ENCODE measurements around the gene SLC66A2. TPM values are rescaled to one million over a fixed set of nuclear protein-coding genes. Genes with fewer than 3 reads are reported as not detected.

SLC66A2 gene
- total and polyA plus RNA-seq, 10 of the 15 experiments (the other 5 are each of a cell fraction or from before 2014, with no cell fraction given), result 0.69 to 42.5 (median 14.8) TPM

DNA sequence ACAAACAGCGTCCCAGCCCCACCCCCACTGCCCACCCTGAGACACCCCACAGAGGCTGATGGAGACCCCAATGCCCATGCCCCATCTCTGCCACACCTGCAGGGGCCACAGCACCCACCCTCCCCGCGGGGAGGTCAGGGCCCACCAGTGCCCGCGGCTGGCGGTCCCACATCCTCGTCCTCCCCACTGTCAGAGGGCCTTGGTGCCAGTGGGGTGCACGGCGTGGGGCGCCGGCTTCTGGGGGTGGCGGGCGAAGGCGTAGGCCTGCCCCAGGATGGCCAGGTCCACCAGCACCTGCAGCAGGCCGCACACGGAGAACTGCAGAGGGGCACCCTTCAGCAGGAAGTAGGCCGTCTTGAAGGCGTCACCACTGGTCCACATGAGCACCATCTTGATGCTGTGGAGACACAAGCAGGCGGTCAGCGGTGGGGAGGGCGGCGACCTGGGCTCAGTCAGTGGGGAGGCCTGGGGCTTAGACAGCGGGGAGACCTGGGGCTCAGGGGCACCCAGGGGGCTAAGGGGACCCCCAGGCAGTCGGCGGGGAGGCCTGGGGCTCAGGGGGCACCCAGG is 47.6 kb downstream of the SLC66A2 start:
- Histone ChIP-seq H3K4me1 (ENCODE audit: control insufficient read depth, insufficient read depth, low read length) (peaks cover 3% of the 10 kb centered on the region; the same call in 1 of the 2 replicates), H2AFZ (ENCODE audit: control insufficient read depth, low read depth, low read length) (no peak overlapping the region), H3K9me3 (replicated peaks; ENCODE audit: control insufficient read depth, insufficient read depth, low read length) (no peaks in the 10 kb centered on the region; the same call in 2 of the 3 replicates), H4K20me1 (ENCODE audit: control insufficient read depth, insufficient read depth) (no peaks in the 10 kb centered on the region), H3K36me3 (ENCODE audit: control insufficient read depth in 2 of 2, insufficient read depth in 2 of 2, low read length in 1 of 2) (peaks cover 0 to 8% of the 10 kb centered on the region in 2 experiments; a peak in 3 of 4 replicates), H3K4me3 (no peak overlapping the region), H3K27me3 (replicated peaks in 1 of 2; ENCODE audit: control insufficient read depth in 2 of 2, insufficient read depth in 2 of 2, low read length in 1 of 2) (no peaks in the 10 kb centered on the region), H3K4me2 (ENCODE audit: control insufficient read depth, insufficient read depth) (no peak overlapping the region), H3K79me2 (ENCODE audit: control insufficient read depth, insufficient read depth, low read length) (no peaks in the 10 kb centered on the region), H3K27ac (ENCODE audit: control insufficient read depth, insufficient read depth) (no peak overlapping the region), H3K9ac (ENCODE audit: control insufficient read depth, insufficient read depth, low read length) (no peak overlapping the region)
- BruUV-seq (replicated peaks), result no TSS peak
- intact Hi-C loops (cut with micrococcal nuclease; ENCODE audit: unreplicated experiment) (no loop called here), in situ Hi-C loops (cut with MboI) (no loop called here)
- SMC1A ChIA-PET (ENCODE audit: uncharacterized antibody, unreplicated experiment), result no interaction called here
- FAIRE-seq (no peak), ATAC-seq (no peak), DNase-seq (ENCODE audit: low read depth, low spot score) (no peak)
- CTCF ChIA-PET, result no interaction called here
- 98% methylated on average over 21 of the region's 25 CpGs for WGBS (ENCODE audit: insufficient coverage, insufficient replicate concordance, low lambda C conversion rate, missing lambda C conversion rate)
- RAD21 ChIA-PET (ENCODE audit: unreplicated experiment), result no interaction called here
- POLR2A ChIA-PET, result no interaction called here
- TF ChIP-seq ZNF24 (IDR thresholded peaks at IDR 0.05) (no peak), KAT2A (conservative IDR thresholded peaks at IDR 0.05; ENCODE audit: control insufficient read depth, low read depth, low read length) (no peak), NR2F1 (conservative IDR thresholded peaks at IDR 0.05) (no peak), SREBF2 (IDR thresholded peaks at IDR 0.05; ENCODE audit: low read length) (no peak), RB1 (IDR thresholded peaks at IDR 0.05; ENCODE audit: borderline replicate concordance) (no peak)
- TF ChIP-seq, protein P1, sequence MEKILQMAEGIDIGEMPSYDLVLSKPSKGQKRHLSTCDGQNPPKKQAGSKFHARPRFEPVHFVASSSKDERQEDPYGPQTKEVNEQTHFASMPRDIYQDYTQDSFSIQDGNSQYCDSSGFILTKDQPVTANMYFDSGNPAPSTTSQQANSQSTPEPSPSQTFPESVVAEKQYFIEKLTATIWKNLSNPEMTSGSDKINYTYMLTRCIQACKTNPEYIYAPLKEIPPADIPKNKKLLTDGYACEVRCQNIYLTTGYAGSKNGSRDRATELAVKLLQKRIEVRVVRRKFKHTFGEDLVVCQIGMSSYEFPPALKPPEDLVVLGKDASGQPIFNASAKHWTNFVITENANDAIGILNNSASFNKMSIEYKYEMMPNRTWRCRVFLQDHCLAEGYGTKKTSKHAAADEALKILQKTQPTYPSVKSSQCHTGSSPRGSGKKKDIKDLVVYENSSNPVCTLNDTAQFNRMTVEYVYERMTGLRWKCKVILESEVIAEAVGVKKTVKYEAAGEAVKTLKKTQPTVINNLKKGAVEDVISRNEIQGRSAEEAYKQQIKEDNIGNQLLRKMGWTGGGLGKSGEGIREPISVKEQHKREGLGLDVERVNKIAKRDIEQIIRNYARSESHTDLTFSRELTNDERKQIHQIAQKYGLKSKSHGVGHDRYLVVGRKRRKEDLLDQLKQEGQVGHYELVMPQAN (conservative IDR thresholded peaks at IDR 0.05), result no peak
- TF ChIP-seq, protein P2, sequence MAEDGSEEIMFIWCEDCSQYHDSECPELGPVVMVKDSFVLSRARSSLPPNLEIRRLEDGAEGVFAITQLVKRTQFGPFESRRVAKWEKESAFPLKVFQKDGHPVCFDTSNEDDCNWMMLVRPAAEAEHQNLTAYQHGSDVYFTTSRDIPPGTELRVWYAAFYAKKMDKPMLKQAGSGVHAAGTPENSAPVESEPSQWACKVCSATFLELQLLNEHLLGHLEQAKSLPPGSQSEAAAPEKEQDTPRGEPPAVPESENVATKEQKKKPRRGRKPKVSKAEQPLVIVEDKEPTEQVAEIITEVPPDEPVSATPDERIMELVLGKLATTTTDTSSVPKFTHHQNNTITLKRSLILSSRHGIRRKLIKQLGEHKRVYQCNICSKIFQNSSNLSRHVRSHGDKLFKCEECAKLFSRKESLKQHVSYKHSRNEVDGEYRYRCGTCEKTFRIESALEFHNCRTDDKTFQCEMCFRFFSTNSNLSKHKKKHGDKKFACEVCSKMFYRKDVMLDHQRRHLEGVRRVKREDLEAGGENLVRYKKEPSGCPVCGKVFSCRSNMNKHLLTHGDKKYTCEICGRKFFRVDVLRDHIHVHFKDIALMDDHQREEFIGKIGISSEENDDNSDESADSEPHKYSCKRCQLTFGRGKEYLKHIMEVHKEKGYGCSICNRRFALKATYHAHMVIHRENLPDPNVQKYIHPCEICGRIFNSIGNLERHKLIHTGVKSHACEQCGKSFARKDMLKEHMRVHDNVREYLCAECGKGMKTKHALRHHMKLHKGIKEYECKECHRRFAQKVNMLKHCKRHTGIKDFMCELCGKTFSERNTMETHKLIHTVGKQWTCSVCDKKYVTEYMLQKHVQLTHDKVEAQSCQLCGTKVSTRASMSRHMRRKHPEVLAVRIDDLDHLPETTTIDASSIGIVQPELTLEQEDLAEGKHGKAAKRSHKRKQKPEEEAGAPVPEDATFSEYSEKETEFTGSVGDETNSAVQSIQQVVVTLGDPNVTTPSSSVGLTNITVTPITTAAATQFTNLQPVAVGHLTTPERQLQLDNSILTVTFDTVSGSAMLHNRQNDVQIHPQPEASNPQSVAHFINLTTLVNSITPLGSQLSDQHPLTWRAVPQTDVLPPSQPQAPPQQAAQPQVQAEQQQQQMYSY (CRISPR knock-in tag; IDR thresholded peaks at IDR 0.05), result no peak
- TF ChIP-seq, protein P3, sequence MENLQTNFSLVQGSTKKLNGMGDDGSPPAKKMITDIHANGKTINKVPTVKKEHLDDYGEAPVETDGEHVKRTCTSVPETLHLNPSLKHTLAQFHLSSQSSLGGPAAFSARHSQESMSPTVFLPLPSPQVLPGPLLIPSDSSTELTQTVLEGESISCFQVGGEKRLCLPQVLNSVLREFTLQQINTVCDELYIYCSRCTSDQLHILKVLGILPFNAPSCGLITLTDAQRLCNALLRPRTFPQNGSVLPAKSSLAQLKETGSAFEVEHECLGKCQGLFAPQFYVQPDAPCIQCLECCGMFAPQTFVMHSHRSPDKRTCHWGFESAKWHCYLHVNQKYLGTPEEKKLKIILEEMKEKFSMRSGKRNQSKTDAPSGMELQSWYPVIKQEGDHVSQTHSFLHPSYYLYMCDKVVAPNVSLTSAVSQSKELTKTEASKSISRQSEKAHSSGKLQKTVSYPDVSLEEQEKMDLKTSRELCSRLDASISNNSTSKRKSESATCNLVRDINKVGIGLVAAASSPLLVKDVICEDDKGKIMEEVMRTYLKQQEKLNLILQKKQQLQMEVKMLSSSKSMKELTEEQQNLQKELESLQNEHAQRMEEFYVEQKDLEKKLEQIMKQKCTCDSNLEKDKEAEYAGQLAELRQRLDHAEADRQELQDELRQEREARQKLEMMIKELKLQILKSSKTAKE (IDR thresholded peaks at IDR 0.05; ENCODE audit: low read depth, poor library complexity, severe bottlenecking), result no peak
- TF ChIP-seq, protein P4, sequence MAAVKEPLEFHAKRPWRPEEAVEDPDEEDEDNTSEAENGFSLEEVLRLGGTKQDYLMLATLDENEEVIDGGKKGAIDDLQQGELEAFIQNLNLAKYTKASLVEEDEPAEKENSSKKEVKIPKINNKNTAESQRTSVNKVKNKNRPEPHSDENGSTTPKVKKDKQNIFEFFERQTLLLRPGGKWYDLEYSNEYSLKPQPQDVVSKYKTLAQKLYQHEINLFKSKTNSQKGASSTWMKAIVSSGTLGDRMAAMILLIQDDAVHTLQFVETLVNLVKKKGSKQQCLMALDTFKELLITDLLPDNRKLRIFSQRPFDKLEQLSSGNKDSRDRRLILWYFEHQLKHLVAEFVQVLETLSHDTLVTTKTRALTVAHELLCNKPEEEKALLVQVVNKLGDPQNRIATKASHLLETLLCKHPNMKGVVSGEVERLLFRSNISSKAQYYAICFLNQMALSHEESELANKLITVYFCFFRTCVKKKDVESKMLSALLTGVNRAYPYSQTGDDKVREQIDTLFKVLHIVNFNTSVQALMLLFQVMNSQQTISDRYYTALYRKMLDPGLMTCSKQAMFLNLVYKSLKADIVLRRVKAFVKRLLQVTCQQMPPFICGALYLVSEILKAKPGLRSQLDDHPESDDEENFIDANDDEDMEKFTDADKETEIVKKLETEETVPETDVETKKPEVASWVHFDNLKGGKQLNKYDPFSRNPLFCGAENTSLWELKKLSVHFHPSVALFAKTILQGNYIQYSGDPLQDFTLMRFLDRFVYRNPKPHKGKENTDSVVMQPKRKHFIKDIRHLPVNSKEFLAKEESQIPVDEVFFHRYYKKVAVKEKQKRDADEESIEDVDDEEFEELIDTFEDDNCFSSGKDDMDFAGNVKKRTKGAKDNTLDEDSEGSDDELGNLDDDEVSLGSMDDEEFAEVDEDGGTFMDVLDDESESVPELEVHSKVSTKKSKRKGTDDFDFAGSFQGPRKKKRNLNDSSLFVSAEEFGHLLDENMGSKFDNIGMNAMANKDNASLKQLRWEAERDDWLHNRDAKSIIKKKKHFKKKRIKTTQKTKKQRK (IDR thresholded peaks at IDR 0.05; ENCODE audit: low read depth, low read length), result no peak
- TF ChIP-seq, protein P5, sequence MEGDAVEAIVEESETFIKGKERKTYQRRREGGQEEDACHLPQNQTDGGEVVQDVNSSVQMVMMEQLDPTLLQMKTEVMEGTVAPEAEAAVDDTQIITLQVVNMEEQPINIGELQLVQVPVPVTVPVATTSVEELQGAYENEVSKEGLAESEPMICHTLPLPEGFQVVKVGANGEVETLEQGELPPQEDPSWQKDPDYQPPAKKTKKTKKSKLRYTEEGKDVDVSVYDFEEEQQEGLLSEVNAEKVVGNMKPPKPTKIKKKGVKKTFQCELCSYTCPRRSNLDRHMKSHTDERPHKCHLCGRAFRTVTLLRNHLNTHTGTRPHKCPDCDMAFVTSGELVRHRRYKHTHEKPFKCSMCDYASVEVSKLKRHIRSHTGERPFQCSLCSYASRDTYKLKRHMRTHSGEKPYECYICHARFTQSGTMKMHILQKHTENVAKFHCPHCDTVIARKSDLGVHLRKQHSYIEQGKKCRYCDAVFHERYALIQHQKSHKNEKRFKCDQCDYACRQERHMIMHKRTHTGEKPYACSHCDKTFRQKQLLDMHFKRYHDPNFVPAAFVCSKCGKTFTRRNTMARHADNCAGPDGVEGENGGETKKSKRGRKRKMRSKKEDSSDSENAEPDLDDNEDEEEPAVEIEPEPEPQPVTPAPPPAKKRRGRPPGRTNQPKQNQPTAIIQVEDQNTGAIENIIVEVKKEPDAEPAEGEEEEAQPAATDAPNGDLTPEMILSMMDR (IDR thresholded peaks at IDR 0.05 in 2 of 3, conservative IDR thresholded peaks at IDR 0.05 in 1 of 3; ENCODE audit: control insufficient read depth in 2 of 3, extremely low read depth in 1 of 3, insufficient read depth in 1 of 3, low read depth in 3 of 3, low read length in 3 of 3), result no peak

Measured in GM12878 (cell line).